ENCODE results near the gene HMGCL. TPM values are rescaled to one million over a fixed set of nuclear protein-coding genes. Genes with fewer than 3 reads are reported as not detected.
A peak's percentile ranks its signal among the peaks of the same experiment; 100 is the strongest.

The HMGCL gene
- total and polyA plus RNA-seq, 2 of the 13 experiments (the other 11 are each of a cell fraction or from before 2014, with no cell fraction given) = 21.3 to 41.4 TPM

DNA sequence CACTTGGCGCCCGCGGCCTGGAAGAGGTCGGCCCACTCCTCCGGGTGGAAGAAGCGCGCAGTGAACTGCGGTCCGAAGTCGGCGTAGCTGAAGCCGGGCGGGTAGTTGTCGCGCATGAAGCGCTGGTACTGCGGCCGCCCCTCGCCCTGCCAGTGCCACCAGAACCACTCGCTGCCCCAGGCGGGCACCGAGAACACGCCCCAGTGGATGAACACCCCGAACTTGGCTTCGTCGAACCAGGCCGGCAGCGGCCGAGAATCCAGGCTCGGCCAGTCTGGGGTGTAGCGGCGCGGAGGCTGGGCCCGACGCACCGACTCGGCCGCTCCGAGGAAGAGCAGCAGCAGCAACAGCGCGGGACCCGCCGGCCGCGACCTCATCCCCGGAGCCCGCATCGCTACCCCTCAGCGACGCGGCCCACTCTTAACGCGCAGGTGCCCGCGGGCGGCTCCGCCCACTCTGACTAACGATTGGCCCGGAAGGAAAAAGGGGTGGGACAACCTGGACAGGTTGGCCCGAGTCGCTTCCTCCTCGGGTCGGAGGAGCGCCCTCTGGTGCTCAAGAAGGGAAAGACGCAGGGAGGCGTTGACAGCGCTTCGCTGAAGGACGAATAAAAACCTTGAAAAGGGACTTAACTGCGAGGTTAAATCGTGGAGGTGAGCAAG, 42.8 kb upstream of the HMGCL start, which contains the start of gene FUCA1 (continued):
- TF ChIP-seq, protein P1, sequence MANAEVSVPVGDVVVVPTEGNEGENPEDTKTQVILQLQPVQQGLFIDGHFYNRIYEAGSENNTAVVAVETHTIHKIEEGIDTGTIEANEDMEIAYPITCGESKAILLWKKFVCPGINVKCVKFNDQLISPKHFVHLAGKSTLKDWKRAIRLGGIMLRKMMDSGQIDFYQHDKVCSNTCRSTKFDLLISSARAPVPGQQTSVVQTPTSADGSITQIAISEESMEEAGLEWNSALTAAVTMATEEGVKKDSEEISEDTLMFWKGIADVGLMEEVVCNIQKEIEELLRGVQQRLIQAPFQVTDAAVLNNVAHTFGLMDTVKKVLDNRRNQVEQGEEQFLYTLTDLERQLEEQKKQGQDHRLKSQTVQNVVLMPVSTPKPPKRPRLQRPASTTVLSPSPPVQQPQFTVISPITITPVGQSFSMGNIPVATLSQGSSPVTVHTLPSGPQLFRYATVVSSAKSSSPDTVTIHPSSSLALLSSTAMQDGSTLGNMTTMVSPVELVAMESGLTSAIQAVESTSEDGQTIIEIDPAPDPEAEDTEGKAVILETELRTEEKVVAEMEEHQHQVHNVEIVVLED (CRISPR knock-in tag; IDR thresholded peaks at IDR 0.05; ENCODE audit: borderline replicate concordance) = no peak; the same call in 1 of the 2 replicates
- TF ChIP-seq, protein P2, sequence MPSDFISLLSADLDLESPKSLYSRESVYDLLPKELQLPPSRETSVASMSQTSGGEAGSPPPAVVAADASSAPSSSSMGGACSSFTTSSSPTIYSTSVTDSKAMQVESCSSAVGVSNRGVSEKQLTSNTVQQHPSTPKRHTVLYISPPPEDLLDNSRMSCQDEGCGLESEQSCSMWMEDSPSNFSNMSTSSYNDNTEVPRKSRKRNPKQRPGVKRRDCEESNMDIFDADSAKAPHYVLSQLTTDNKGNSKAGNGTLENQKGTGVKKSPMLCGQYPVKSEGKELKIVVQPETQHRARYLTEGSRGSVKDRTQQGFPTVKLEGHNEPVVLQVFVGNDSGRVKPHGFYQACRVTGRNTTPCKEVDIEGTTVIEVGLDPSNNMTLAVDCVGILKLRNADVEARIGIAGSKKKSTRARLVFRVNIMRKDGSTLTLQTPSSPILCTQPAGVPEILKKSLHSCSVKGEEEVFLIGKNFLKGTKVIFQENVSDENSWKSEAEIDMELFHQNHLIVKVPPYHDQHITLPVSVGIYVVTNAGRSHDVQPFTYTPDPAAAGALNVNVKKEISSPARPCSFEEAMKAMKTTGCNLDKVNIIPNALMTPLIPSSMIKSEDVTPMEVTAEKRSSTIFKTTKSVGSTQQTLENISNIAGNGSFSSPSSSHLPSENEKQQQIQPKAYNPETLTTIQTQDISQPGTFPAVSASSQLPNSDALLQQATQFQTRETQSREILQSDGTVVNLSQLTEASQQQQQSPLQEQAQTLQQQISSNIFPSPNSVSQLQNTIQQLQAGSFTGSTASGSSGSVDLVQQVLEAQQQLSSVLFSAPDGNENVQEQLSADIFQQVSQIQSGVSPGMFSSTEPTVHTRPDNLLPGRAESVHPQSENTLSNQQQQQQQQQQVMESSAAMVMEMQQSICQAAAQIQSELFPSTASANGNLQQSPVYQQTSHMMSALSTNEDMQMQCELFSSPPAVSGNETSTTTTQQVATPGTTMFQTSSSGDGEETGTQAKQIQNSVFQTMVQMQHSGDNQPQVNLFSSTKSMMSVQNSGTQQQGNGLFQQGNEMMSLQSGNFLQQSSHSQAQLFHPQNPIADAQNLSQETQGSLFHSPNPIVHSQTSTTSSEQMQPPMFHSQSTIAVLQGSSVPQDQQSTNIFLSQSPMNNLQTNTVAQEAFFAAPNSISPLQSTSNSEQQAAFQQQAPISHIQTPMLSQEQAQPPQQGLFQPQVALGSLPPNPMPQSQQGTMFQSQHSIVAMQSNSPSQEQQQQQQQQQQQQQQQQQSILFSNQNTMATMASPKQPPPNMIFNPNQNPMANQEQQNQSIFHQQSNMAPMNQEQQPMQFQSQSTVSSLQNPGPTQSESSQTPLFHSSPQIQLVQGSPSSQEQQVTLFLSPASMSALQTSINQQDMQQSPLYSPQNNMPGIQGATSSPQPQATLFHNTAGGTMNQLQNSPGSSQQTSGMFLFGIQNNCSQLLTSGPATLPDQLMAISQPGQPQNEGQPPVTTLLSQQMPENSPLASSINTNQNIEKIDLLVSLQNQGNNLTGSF (CRISPR knock-in tag; IDR thresholded peaks at IDR 0.05) = no peak
- TF ChIP-seq PHF5A (CRISPR knock-in tag; IDR thresholded peaks at IDR 0.05; ENCODE audit: low read depth, unreplicated experiment) (no peak), ZFY (CRISPR knock-in tag; IDR thresholded peaks at IDR 0.05) (peak; percentile 89), SMYD3 (CRISPR knock-in tag; IDR thresholded peaks at IDR 0.05) (no peak; the same call in 1 of the 2 replicates), ZNF160 (CRISPR knock-in tag; IDR thresholded peaks at IDR 0.05) (peak; percentile 89; the same call in 1 of the 2 replicates), U2AF2 (IDR thresholded peaks at IDR 0.05; ENCODE audit: low read depth, low read length) (no peak), ZNF761 (CRISPR knock-in tag; conservative IDR thresholded peaks at IDR 0.05) (0 out of 2 replicates have a peak, but pooled peaks have one; percentile 14), GABPA (IDR thresholded peaks at IDR 0.05; ENCODE audit: low read depth, low read length) (peak; percentile 35; the same call in 1 of the 2 replicates), GABPA (CRISPR knock-in tag; IDR thresholded peaks at IDR 0.05; ENCODE audit: low read depth) (peak; percentile 77), SAP130 (CRISPR knock-in tag; IDR thresholded peaks at IDR 0.05; ENCODE audit: low read depth) (peak; percentile 81), GTF2F1 (IDR thresholded peaks at IDR 0.05; ENCODE audit: low read length) (no peak), CAMTA2 (CRISPR knock-in tag; IDR thresholded peaks at IDR 0.05; ENCODE audit: borderline replicate concordance) (peak; percentile 77; the same call in 1 of the 2 replicates), ZNF558 (CRISPR knock-in tag; IDR thresholded peaks at IDR 0.05; ENCODE audit: borderline replicate concordance) (peak; percentile 55; the same call in 1 of the 2 replicates)
- TF ChIP-seq, protein P3, sequence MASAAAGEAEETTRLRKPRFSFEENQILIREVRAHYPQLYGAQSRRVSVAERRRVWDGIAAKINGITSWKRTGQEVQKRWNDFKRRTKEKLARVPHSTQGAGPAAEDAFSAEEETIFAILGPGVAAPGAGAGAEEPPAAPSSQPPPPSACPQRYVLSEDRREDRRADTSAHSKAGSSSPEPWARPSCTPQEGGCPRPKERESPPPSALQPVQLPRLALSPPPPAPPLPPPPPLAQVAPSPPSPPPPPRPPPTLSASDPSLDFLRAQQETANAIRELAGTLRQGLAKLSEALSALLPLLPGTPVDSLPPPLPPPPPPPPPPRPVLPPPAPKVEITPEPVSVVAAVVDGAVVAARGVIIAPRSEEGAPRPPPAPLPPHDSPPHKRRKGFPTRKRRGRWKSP (CRISPR knock-in tag; IDR thresholded peaks at IDR 0.05) = peak; percentile 53; the same call in 1 of the 2 replicates
- TF ChIP-seq, protein P4, sequence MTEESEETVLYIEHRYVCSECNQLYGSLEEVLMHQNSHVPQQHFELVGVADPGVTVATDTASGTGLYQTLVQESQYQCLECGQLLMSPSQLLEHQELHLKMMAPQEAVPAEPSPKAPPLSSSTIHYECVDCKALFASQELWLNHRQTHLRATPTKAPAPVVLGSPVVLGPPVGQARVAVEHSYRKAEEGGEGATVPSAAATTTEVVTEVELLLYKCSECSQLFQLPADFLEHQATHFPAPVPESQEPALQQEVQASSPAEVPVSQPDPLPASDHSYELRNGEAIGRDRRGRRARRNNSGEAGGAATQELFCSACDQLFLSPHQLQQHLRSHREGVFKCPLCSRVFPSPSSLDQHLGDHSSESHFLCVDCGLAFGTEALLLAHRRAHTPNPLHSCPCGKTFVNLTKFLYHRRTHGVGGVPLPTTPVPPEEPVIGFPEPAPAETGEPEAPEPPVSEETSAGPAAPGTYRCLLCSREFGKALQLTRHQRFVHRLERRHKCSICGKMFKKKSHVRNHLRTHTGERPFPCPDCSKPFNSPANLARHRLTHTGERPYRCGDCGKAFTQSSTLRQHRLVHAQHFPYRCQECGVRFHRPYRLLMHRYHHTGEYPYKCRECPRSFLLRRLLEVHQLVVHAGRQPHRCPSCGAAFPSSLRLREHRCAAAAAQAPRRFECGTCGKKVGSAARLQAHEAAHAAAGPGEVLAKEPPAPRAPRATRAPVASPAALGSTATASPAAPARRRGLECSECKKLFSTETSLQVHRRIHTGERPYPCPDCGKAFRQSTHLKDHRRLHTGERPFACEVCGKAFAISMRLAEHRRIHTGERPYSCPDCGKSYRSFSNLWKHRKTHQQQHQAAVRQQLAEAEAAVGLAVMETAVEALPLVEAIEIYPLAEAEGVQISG (CRISPR knock-in tag; IDR thresholded peaks at IDR 0.05) = peak; percentile 98
- TF ChIP-seq, protein P5, sequence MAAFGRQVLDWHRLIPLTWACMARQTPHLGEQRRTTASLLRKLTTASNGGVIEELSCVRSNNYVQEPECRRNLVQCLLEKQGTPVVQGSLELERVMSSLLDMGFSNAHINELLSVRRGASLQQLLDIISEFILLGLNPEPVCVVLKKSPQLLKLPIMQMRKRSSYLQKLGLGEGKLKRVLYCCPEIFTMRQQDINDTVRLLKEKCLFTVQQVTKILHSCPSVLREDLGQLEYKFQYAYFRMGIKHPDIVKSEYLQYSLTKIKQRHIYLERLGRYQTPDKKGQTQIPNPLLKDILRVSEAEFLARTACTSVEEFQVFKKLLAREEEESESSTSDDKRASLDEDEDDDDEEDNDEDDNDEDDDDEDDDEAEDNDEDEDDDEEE (CRISPR knock-in tag; IDR thresholded peaks at IDR 0.05) = peak; percentile 36; the same call in 1 of the 2 replicates
